ENCODE measurements around the gene FBXL7.

GRCh38 chr5:15711892-15712291 is 211.9 kb downstream of the FBXL7 start:
- TF ChIP-seq CTCF (conservative IDR thresholded peaks at IDR 0.05; ENCODE audit: low read length) (no peak), EZH2phosphoT487 (IDR thresholded peaks at IDR 0.05; ENCODE audit: borderline replicate concordance) (no peak)
